Measurements from ENCODE around the gene ENOX2.
"Not testable (repeated sequence)": the region's sequence is repeated elsewhere in the genome, so short reads cannot be mapped to it uniquely, and the experiment has no call there.

The ENOX2 gene

GRCh38 chrX:130902783-130903613, at the start of gene ENOX2:
Gene ENOX2, minus strand, starts transcription at chrX:130903209. Its CDS starts 199,993 bp downstream, at chrX:130703216.
- peak; percentile 78 for DNase-seq

GRCh38 chrX:130952266-130953043, 49.4 kb upstream of the ENOX2 start:
- DNase-seq = no peak

- no peak for DNase-seq
Measured at GRCh38 chrX:130944230-130944629, 41.2 kb upstream of the ENOX2 start.

- DNase-seq = no peak
Measured at GRCh38 chrX:130937101-130937500, 34.1 kb upstream of the ENOX2 start.

GRCh38 chrX:130933358-130933757, 30.3 kb upstream of the ENOX2 start:
- no peak for DNase-seq

GRCh38 chrX:130920405-130920804, 17.4 kb upstream of the ENOX2 start:
- DNase-seq = not testable (repeated sequence)

- DNase-seq = not testable (repeated sequence)
Measured at GRCh38 chrX:130919676-130920075, 16.7 kb upstream of the ENOX2 start.

- DNase-seq = not testable (repeated sequence)
Measured at GRCh38 chrX:130918498-130918897, 15.5 kb upstream of the ENOX2 start.

GRCh38 chrX:130916636-130917422, 13.8 kb upstream of the ENOX2 start:
- no peak for DNase-seq

- no peak for DNase-seq
Measured at GRCh38 chrX:130915302-130915701, 12.3 kb upstream of the ENOX2 start.

- no peak for DNase-seq
Measured at GRCh38 chrX:130909469-130910136, 6.6 kb upstream of the ENOX2 start.

- DNase-seq = no peak
Measured at GRCh38 chrX:130906776-130907175, 3.8 kb upstream of the ENOX2 start.

GRCh38 chrX:130902446-130902782, 595 bp downstream of the ENOX2 start:
- no peak for DNase-seq

GRCh38 chrX:130896802-130897501, 6.1 kb downstream of the ENOX2 start:
- no peak for DNase-seq

- no peak for DNase-seq
Measured at GRCh38 chrX:130896026-130896425, 7.0 kb downstream of the ENOX2 start.

GRCh38 chrX:130895299-130895698, 7.7 kb downstream of the ENOX2 start:
- no peak for DNase-seq

- DNase-seq = no peak
Measured at GRCh38 chrX:130893356-130894085, 9.5 kb downstream of the ENOX2 start.

GRCh38 chrX:130887376-130887775, 15.6 kb downstream of the ENOX2 start:
- DNase-seq = no peak

GRCh38 chrX:130885996-130886395, 17.0 kb downstream of the ENOX2 start:
- no peak for DNase-seq

GRCh38 chrX:130885508-130885907, 17.5 kb downstream of the ENOX2 start:
- no peak for DNase-seq

- DNase-seq = no peak
Measured at GRCh38 chrX:130884627-130885026, 18.4 kb downstream of the ENOX2 start.
